ENCODE measurements around the gene SH3BP2.

SH3BP2 gene

DNA sequence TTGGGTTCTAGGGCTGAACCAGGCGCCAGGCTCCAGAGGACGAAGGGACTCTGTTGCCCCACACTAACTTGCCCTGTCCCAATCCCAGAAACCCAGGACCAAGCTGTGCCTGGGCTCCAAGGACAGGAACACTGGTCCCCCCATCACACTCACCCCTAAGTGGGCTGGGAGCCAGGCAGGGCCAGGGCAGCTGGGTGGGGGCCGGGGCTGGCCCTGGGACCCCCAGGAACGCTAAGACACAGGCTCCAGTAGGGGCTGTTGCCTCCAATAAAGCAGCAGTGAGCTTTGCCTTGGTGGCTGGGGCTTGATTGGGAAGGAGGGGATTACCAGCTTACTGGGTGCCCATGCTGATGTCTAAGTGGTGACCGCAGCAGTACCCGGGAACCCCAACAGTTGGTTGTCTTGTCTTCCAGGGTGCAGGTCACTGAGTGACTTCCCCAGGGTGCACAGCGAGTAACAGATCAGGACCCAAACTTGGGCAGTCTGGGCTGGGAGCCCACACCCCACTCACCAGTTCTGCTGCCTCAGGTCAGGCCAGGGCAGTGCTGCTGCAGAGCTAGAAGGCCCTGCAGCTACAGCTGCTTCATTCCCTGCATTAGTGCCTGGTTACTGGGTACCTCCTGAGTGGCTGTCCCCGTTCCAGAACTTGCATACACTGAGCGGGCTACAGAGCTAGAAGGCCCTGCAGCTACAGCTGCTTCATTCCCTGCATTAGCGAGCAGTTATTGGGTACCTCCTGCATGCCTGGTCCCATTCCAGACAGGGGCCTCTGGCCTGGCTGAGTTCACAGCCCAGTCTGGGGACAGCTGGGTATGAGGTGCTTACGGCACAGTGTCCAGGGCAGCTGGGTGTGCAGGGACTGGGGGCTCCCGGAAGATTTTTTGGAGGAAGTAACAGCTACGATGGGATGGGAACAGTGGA is 41.4 kb downstream of the SH3BP2 start:
- DNase-seq = no peak

DNA sequence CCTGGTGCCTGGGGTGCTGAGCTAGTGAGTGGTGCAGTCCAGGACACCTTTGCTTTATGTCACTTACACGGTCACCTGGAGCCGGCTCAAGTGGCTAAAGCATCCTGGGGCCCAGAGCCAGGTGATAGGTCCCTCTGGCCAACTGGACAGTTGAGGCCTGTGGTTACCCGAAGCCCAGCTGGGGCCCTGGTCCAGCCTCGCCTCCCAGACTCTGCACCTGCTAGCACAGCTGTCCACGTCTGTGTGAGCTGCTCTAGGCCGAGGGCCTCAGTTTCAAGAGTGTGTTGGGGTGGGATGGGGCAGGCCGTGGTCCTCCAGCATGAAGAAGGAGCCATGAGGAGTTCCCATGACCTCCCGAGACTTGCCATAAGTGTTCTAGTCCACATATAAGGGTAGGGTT is 43.1 kb downstream of the SH3BP2 start:
- DNase-seq = no peak

DNA sequence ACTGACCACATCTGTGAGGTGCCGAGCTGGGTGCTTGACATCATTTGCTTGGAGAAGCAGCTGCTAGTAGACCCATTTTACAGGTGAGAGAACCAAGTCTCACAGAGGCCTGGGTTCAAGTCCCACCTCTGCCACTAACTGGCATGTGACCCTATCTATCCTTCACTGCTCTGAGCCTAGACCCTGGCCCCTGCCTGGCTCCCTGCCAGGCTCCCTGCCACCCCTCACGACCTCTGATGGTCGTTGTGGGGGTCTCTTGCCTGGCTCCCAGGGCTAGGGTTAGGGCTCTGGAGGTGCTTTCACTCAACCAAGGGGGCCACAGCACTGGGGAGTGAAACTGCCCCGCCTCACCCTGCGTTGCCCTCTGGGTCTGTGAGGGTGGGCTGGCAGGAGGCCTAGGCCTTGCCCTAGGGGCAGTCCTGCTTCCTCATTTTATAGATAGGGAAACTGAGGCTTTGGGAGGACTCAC is 43.5 kb downstream of the SH3BP2 start:
- no peak for DNase-seq

DNA sequence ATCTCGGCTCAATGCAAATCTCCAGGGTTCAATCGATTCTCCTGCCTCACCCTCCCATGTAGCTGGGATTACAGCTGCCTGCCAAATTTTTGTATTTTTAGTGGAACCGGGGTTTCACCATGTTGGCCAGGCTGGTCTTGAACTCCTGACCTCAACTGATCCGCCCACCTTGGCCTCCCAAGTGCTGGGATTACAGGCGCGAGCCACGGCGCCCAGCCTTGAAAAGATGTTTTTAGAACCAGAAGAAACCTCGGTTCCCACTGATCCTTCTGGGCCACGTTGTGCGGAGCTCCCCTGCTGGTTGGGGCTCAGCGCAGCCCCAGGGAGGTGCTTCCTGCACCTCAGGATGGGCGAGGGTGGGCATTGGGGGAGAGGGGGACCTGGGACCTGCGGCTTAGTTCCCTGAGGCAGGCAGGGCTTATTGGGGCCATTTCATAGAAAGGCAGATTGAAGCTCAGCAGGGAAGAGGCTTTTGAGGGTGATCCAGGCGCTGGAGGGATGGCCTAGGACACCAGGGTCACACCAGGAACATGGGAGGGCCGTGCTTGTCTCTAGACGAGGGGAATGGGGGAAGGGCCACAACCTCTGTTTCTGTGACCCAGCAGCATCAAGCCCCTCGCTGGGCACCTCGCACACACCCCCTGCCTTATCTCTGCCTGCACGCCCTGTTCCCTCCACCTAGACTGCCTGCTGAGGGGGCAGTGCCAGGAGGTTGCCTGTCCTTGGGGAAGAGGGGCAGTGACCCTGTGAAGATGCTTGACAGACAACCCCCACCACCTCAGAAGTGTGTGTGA is 44.4 kb downstream of the SH3BP2 start:
- no peak for DNase-seq

DNA sequence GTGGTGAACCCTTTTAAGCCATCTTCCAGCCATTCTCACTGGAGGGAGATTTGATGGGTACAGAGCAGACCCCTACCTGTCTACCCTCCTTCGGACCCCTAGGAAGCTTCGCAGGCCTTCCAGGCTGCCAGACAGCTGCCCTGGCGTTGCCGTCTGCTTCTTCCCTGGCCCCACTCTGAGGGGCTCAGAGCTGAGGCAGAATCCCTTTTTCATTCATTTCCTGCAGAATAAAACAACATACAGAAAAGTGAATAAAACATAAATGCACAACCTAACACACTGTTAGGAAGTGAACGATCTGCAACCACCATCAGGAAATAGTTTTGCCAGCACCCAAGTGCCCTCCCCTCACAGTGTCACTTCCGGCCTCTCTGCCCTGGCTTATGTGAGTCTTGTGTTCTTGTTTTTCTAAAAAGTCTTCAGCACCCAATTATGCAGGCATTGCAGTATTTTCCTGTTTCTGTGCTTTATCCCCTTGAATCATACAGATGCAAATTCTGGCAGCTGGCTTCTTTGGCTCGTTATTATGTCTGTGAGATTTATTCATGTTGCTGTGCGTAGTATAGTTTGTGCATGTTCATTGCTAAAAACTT is 45.1 kb downstream of the SH3BP2 start:
- DNase-seq = peak; percentile 81

DNA sequence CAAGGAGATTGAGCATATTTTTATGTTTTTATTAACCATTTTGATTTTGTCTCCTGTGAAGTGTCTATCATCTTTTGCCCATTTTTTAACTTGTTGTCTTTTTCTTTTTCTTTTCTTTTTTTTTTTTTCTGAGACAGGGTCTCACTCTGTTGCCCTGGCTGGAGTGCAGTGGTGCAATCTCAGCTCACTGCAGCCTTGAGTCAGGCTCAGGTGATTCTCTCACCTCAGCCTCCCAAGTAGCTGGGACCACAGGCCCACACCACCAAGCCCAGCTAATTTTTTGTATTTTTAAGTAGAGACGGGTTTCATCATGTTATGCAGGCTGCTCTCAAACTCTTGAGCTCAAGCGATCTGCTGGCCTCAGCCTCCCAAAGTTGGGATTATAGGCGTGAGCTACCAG is 46.2 kb downstream of the SH3BP2 start:
- DNase-seq = no peak

DNA sequence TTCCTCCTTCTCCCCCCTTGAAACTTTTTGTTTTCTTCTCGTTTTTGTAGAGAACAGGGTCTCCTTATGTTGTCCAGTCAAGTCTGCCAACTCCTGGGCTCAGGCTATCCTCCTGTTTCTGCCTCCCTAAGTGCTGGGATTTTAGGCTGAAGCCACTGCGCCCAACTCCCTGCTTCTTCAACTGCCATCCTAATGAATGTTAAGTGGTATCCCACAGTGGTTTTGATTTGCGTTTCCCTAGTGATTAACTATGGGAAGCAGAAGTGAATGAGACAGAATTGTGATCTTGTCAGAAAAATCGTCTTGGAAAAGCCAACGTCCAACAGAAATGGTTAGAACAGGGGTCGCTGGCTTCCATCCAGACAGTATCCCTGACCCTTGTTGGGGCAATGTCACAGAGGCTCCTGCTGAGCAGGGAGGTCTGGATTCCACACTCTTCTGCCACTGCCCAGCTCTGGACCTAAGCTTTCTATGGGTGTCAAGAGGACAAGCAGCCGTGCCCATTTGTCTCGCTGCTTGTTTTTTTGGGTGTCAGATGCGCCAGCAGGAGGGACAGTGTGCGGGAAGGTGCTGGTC is 49.9 kb downstream of the SH3BP2 start:
- no peak for DNase-seq

DNA sequence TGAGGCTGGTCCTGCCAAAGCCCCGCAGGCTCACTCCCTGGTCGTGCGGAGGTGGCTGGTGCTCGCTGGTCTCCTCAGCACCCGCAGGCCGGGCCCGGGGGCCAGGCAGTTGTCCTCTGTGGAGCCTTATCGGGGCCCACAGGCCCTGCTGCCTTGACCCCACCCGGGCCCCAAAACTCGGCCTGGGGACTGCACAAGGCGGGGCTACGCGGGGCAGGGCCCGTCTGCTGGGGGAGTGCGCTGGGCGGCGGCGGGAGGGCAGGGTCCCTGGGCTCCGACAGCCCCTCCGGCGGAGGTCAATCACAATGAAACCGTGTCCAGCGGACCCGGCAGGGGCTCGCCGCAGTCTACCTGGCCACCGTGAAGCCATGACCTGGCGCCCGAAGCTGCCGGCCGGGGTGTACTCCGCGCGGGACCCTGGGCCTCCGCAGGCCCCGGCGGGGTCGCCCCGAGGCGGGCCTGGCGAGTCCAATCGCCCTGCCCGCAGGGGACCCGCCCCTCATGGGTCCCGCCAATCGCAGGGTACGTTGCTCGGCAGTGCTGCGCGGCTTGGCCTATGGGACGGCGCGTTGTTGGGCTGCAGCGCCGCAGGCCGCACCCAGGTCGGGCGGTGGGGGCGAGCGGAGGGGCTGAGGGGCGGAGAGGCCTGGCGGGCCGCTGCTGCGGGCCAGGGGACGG is 50.5 kb downstream of the SH3BP2 start, which contains the start of gene ADD1:
TSS of gene ADD1 (plus strand) at position 582 of the 678 bp plus-strand sequence. CDS start 32,072 bp downstream, outside the sequence.
- DNase-seq = peak; percentile 97

DNA sequence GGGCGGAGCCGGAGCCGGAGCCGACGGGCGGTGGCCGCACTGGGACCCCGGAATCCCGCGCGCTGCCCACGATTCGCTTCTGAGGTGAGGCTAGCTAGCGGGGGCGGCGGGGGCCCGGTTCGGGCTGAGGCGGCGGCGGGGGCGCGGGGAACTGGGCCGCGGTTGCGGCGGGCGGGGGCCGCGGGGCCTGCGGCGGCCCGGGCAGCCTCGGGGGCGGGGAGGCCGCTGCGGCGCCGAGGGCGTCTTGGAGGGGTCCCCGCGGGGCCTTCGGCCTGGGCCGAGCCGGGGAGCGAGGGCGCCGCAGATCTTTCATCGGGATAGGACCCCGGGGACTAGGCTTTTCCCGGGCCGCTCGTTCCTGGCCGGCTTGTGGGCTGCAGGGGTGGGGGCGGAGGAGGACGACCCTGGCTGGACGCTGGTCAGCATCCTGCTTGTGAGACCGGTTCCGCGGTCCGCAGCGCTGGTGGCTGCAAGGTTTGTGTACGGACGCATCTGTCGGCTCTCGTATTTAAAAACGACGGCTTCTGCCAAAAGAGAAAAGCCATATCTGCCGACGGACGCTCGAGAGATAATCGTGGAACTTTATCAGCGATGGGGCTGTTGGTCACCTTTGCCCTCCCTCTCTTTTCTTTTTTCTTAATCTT is 51.2 kb downstream of the SH3BP2 start:
- DNase-seq = no peak

DNA sequence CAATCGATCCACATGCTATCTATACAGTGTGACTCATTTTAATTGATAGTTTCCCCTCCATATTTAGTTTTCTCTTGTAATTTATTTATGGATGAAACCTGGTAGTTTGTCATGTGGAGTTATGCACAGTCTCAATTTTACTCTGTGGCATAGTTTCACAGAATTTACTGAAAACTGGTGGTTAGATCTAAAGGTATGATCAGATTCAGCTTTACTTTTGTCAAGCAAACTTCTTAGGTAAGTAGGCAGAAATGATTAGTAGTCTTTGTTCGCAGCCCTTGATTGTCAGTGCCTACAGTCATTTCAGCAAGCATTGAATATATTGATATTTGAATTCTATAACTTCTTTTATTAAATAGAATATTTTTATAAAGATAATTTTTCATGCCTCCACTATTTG is 53.3 kb downstream of the SH3BP2 start:
- no peak for DNase-seq

DNA sequence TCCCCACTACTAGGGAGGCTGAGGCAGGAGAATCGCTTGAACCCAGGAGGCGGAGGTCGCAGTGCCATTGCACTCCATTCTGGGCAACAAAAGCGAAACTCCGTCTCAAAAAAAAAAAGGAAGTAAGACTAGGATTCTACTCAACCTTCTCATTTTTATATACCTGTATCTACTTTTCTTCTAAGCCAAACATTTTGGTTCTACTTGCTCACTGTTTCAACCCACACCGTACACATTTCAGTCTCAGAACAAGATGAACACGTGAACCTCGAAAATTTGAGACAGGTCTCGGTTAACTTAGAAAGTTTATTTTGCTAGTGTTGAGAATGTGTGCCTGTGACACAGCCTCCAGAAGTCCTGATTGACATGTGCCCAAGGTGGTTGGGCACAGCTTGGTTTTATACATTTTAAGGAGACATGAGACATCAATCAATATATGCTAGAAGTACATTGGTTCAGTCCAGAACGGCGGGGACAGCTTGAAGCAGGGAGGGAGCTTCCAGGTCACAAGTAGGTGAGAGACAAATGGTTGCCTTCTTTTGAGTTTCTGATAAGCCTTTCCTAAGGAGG is 54.5 kb downstream of the SH3BP2 start:
- no peak for DNase-seq

DNA sequence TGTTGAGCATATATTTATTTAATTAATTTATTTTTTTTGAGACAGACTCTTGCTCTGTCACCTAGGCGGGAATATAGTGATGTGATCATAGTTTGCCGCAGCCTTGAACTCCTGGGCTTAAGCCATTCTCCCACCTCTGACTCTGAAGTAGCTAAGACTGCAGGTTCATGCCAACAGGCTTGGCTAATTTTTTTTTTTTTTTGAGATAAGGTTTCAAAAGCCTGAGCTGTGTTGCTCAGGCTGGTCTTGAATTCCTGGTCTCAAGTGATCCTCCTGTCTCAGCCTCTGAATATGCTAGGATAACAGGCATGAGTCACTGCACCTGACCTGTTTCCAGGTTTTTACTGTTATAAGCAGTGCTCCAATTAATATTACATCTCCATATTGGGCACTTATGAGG is 55.6 kb downstream of the SH3BP2 start:
- no peak for DNase-seq

DNA sequence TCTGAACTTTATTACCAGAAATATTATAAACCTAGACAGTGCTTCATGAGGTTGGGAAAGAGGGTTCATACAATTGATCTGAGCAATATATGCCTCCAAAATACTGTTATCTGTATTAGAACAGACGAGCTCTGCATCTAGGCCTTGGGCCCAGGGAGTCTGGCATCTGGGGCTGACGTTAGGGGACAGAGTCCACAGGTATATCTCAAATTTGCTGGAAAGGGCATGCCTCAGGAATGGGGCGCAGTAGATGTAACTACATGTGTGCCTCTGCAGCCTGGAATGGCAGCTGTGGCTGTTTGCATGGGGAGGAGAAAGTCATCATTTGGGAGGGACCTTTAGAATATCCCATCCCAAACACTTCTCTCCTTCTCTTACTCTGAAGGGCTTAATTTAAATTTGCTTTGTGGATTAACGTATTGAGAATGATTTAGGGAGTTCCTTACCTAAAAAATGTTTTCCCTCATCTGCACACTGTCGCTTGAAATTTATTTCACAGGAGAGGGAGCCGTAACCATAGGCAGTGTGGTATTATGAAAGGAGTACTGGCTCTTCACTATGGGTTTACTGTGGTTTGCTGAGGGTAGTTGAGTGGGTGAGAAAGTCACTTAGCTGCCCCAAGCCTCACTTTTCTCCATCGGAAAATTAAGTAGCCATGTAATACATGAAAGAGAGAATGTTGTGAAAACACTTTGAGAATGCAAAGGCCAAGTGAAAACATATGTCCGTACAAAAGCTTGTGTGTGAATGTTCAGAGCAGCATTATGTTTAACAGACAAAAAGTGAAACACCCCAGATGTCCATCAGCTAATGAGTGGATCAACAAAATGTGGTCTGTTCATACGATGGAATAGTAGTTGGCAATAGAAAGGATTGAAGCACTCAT is 56.6 kb downstream of the SH3BP2 start:
- no peak for DNase-seq

DNA sequence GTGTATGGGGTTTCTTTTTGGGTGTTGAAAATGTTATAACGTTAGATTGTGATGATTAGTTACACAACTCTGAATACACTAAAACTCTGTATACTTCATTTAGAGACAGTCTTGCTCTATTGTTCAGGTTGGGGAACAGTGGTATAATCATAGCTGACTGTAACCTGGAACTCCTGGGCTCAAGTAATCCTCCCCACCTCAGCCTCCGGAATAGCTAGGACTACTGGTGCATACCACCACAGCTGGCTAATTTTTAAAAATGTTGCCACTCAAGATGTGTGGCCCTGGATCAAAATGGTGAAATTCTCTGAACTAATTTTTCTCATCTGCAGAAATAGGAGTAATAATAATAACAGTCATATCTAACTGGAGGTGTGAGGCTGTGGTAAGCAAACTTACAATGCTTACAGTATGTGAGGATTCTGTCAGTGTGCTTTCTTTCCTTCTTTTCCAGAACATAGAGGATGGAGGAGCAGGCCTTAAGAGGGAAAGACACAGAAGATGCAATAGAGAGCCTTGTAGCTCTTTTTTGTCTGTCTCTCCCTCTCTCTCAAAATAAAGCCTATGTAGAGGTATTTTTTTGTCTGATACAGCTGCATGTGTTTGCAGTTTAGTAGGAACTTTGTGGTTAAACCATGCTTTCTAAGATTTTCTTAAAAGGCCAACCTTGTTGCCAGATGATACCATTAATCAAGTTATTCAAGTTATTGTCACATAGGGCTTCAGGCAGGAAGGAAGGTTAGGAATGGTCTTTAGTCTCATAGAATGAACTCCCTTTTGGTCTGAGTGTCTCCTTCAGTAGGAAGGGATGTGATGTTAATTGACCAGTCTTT is 58.3 kb downstream of the SH3BP2 start:
- no peak for DNase-seq

DNA sequence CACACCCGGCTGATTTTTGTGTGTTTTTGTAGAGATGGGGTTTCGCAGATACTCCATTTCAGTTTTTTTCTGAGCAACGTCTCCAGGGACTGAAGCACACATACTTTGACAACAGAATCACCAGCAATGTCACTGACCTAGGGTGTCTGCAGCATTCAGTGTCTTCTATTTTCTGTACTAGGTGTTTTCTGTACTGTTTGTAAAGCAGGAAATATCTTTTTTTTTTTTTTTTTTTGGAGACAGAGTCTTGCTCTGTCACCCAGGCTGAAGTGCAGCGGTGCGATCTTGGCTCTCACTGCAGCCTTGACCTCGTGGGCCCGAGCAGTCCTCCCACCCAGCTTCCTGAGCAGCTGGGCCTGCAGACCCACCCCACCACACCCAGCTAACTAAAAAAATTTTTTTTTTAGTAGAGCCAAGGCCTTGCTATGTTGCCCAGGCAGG is 59.6 kb downstream of the SH3BP2 start:
- DNase-seq = no peak

DNA sequence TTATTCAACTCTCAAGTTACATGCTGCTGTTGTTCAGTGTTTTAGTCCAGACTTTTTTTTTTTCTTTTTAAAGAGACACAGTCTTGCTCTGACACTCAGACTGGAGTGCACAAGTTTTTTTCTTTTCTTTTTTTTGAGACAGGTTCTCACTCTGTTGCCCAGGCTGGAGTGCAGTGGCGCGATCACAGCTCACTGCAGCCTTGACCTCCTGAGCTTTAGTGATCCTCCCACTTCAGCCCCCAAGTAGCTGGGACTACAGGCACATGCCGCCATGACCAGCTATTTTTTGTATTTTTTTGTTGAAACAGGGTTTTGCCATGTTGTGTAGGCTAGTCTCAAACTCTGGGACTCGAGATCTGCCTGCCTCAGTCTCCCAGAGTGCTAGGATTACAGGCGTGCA is 62.7 kb downstream of the SH3BP2 start:
- no peak for DNase-seq

DNA sequence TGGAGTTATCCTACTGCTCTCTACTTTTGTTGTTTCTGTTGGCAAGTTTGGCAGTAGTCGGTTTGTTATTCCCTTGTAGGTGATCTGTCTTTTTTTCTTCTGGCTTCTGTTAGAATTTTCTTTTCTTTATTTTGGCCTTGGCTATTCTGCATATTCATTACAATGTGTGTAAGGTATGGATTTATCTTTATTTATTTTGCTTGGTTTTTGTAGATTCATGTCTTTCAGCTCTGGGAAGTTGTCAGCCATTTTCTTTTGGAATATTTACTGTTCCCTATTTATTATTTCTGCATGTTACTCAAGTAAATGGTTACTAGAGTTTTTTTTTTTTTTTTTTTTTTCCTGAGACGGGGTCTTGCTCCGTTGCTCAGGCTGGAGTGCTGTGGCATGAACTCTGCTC is 63.4 kb downstream of the SH3BP2 start:
- DNase-seq = no peak

DNA sequence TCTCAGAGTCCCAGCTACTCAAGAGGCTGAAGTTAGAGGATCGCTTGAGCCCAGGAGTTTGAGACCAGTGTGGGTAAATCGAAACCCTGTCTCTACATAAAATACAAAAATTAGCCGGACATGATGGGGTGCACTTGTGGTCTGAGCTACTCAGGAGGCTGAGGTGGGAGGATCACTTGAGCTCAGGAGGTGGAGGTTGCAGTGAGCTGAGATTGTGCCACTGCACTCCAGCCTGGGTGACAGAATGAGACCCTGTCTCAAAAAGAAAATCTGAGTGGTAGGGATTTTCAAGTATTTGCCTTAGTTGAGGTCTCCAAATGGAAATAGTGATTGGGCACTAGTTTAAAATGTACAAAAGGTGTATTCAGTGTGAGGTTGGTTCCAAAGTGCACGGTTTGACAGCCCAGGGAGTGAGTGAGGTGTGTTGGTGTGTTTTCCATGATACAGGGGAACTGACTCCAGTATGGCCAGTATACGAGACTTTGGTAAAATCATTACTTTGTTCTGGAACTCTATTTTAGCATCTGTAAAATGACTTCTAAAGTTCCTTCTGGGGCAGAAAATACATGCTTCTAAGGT is 64.6 kb downstream of the SH3BP2 start:
- DNase-seq = no peak
